Measurements from ENCODE around the gene THRB.

Gene THRB

GRCh38 chr3:24142127-24142526, 352.5 kb downstream of the THRB start:
- H3K9ac ChIP-seq (ENCODE audit: low read length) = no peak overlapping the region
- TF ChIP-seq EZH2 (IDR thresholded peaks at IDR 0.05; ENCODE audit: borderline replicate concordance, low read length) (no peak), CTCF (IDR thresholded peaks at IDR 0.05; ENCODE audit: low read length) (no peak)

GRCh38 chr3:24141548-24141947, 353.1 kb downstream of the THRB start:
- H3K9me2 ChIP-seq (ENCODE audit: low read depth, low read length) = no peaks in the 10 kb centered on the region
- no peak overlapping the region for H3K4me2 ChIP-seq (ENCODE audit: low read length)
- H3K79me2 ChIP-seq (ENCODE audit: insufficient read depth, low read length) = no peaks in the 10 kb centered on the region
- peaks cover 42% of the 10 kb centered on the region for H3K4me1 ChIP-seq (ENCODE audit: insufficient read depth, low read length, severe bottlenecking)
- H2AFZ ChIP-seq (ENCODE audit: low read length) = no peak overlapping the region
- H3K9me3 ChIP-seq (ENCODE audit: low read length) = no peaks in the 10 kb centered on the region
- no peaks in the 10 kb centered on the region for H3K36me3 ChIP-seq (ENCODE audit: insufficient read depth, low read length)
- no peaks in the 10 kb centered on the region for H4K20me1 ChIP-seq (ENCODE audit: insufficient read depth, low read length)
- no peak for TF ChIP-seq EZH2 (IDR thresholded peaks at IDR 0.05; ENCODE audit: borderline replicate concordance, low read length)
- TF ChIP-seq CTCF (IDR thresholded peaks at IDR 0.05; ENCODE audit: low read length) = no peak
- H3K27ac ChIP-seq (ENCODE audit: low read depth, low read length, poor library complexity, severe bottlenecking) = no peak overlapping the region
- H3F3A ChIP-seq (ENCODE audit: insufficient read depth, low read length) = no peaks in the 10 kb centered on the region
- no peaks in the 10 kb centered on the region for H3K27me3 ChIP-seq (ENCODE audit: insufficient read depth, low read length)
- no peak overlapping the region for H3K4me3 ChIP-seq (ENCODE audit: low read depth, low read length, poor library complexity, severe bottlenecking)
- H3K9ac ChIP-seq (ENCODE audit: low read length) = no peak overlapping the region

More at GRCh38 chr3:24142127-24142526, 352.5 kb downstream of the THRB start:
- Histone ChIP-seq H3K27me3 (ENCODE audit: insufficient read depth, low read length) (no peaks in the 10 kb centered on the region), H2AFZ (ENCODE audit: low read length) (no peak overlapping the region), H3K9me2 (ENCODE audit: low read depth, low read length) (no peaks in the 10 kb centered on the region), H3F3A (ENCODE audit: insufficient read depth, low read length) (no peaks in the 10 kb centered on the region), H4K20me1 (ENCODE audit: insufficient read depth, low read length) (no peaks in the 10 kb centered on the region), H3K79me2 (ENCODE audit: insufficient read depth, low read length) (no peaks in the 10 kb centered on the region), H3K4me3 (ENCODE audit: low read depth, low read length, poor library complexity, severe bottlenecking) (no peak overlapping the region), H3K36me3 (ENCODE audit: insufficient read depth, low read length) (no peaks in the 10 kb centered on the region), H3K9me3 (ENCODE audit: low read length) (no peaks in the 10 kb centered on the region), H3K4me1 (ENCODE audit: insufficient read depth, low read length, severe bottlenecking) (peaks cover 36% of the 10 kb centered on the region), H3K4me2 (ENCODE audit: low read length) (no peak overlapping the region), H3K27ac (ENCODE audit: low read depth, low read length, poor library complexity, severe bottlenecking) (no peak overlapping the region)

- Histone ChIP-seq H3F3A (ENCODE audit: insufficient read depth, low read length) (no peaks in the 10 kb centered on the region), H3K9ac (ENCODE audit: low read length) (no peak overlapping the region), H3K4me2 (ENCODE audit: low read length) (no peak overlapping the region), H3K9me2 (ENCODE audit: low read depth, low read length) (no peaks in the 10 kb centered on the region), H3K27ac (ENCODE audit: low read depth, low read length, poor library complexity, severe bottlenecking) (peak overlapping the region; percentile 86), H3K4me1 (ENCODE audit: insufficient read depth, low read length, severe bottlenecking) (peaks cover 43% of the 10 kb centered on the region), H3K27me3 (ENCODE audit: insufficient read depth, low read length) (no peaks in the 10 kb centered on the region), H3K36me3 (ENCODE audit: insufficient read depth, low read length) (no peaks in the 10 kb centered on the region), H3K4me3 (ENCODE audit: low read depth, low read length, poor library complexity, severe bottlenecking) (no peak overlapping the region), H2AFZ (ENCODE audit: low read length) (no peak overlapping the region), H3K9me3 (ENCODE audit: low read length) (no peaks in the 10 kb centered on the region), H4K20me1 (ENCODE audit: insufficient read depth, low read length) (no peaks in the 10 kb centered on the region), H3K79me2 (ENCODE audit: insufficient read depth, low read length) (no peaks in the 10 kb centered on the region)
- TF ChIP-seq EZH2 (IDR thresholded peaks at IDR 0.05; ENCODE audit: borderline replicate concordance, low read length) = no peak
- TF ChIP-seq CTCF (IDR thresholded peaks at IDR 0.05; ENCODE audit: low read length) = no peak
These were observed 354.9 kb downstream of the THRB start for GRCh38 chr3:24139463-24140412.
